Parathyroid adenoma (tissue), 2 donors: Measurements from ENCODE around the gene MS4A1.

Source experiments
- H2AFZ ChIP-seq: fragments of 300-600 bp; sonication (generic); one replicate; pipeline ENCODE4 v1.7.0; 2017; ENCODE audit warnings: antibody characterized with exemption, mild to moderate bottlenecking
- H3K27ac ChIP-seq: fragments of 300-600 bp; sonication (generic); one replicate; pipeline ENCODE4 v1.7.0; 2017
- H3K27me3 ChIP-seq: fragments of 300-600 bp; sonication (generic); one replicate; pipeline ENCODE4 v1.7.0; 2017; ENCODE audit warnings: low read length; ENCODE audit not compliant: control insufficient read depth, insufficient read depth
- H3K36me3 ChIP-seq: fragments of 300-600 bp; sonication (generic); one replicate; pipeline ENCODE4 v1.7.0; 2017; ENCODE audit warnings: low read length; ENCODE audit not compliant: control insufficient read depth, insufficient read depth
- H3K4me1 ChIP-seq: fragments of 300-600 bp; sonication (generic); one replicate; pipeline ENCODE4 v1.7.0; 2017; ENCODE audit warnings: control low read depth
- H3K4me2 ChIP-seq: fragments of 300-600 bp; sonication (generic); one replicate; pipeline ENCODE4 v1.7.0; 2017; ENCODE audit warnings: low read length
- H3K4me3 ChIP-seq: fragments of 300-600 bp; sonication (generic); one replicate; pipeline ENCODE4 v1.7.0; 2017; ENCODE audit warnings: low read depth, low read length
- H3K79me2 ChIP-seq: fragments of 300-600 bp; sonication (generic); one replicate; pipeline ENCODE4 v1.7.0; 2017; ENCODE audit warnings: control low read depth
- H3K9ac ChIP-seq: fragments of 300-600 bp; sonication (generic); one replicate; pipeline ENCODE4 v1.7.0; 2017; ENCODE audit warnings: mild to moderate bottlenecking
- H3K9me3 ChIP-seq: fragments of 300-600 bp; sonication (generic); one replicate; pipeline ENCODE4 v1.7.0; 2017; ENCODE audit warnings: low read length; ENCODE audit not compliant: control insufficient read depth
- TF ChIP-seq, protein P1 (sequence below): fragments of 300-600 bp; sonication (generic); IDR thresholded peaks from one replicate; pipeline ENCODE4 v1.7.0; 2017; ENCODE audit warnings: antibody characterized with exemption, mild to moderate bottlenecking
- donor health status: primary hyperparathyroidism.

Gene MS4A1

DNA sequence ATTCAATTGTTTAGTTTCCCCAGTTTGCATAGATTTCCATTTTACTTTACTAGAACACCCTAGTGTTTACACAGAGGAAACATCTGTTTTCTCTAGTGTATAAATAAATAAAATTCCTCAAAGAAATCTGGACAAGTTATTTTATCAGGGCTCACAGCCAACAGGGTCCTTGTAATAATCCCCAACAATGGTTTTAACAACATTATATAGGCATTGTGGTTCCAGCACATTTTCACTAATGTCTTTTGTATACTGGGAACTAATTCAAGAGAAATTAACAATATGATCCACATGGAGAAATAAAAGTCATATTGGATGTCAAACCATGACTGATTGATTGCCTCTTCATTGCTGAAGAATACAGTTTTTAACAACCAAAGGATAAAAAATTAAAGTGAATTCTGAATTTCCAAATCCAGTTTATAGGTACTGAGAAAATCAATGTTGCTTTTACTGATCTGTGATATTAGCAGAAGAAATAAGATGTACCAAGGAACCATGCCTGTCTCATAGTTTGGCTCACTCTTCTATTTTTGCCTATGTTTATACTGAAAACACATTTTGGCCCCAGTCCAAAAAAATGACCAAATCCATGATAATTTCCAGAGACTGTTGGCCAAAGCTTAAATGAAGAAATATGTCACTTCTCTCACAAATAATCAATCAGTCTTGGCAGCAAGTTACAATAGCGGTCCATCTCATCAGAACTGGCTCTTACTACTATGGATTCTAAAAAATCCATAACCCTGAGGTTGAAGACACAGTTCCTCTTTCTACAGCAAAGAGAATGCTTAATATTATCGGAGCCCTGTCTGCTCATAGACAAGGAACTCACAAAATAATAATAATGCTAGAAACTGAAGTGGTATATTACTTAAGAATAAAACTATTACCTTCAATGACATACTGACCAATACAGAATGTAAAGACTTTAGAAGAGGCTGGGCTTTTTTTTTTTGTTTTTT is 58.1 kb downstream of the MS4A1 start:
- no peaks in the 10 kb centered on the region for H3K79me2 ChIP-seq
- H3K4me2 ChIP-seq = no peak overlapping the region
- no peaks in the 10 kb centered on the region for H3K9me3 ChIP-seq
- no peak overlapping the region for H3K9ac ChIP-seq
- no peak overlapping the region for H3K4me3 ChIP-seq
- TF ChIP-seq, protein P1, sequence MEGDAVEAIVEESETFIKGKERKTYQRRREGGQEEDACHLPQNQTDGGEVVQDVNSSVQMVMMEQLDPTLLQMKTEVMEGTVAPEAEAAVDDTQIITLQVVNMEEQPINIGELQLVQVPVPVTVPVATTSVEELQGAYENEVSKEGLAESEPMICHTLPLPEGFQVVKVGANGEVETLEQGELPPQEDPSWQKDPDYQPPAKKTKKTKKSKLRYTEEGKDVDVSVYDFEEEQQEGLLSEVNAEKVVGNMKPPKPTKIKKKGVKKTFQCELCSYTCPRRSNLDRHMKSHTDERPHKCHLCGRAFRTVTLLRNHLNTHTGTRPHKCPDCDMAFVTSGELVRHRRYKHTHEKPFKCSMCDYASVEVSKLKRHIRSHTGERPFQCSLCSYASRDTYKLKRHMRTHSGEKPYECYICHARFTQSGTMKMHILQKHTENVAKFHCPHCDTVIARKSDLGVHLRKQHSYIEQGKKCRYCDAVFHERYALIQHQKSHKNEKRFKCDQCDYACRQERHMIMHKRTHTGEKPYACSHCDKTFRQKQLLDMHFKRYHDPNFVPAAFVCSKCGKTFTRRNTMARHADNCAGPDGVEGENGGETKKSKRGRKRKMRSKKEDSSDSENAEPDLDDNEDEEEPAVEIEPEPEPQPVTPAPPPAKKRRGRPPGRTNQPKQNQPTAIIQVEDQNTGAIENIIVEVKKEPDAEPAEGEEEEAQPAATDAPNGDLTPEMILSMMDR = no peak
- no peak overlapping the region for H3K27ac ChIP-seq
- H3K27me3 ChIP-seq = no peaks in the 10 kb centered on the region
- no peaks in the 10 kb centered on the region for H3K36me3 ChIP-seq
- H2AFZ ChIP-seq = no peak overlapping the region
- no peaks in the 10 kb centered on the region for H3K4me1 ChIP-seq

DNA sequence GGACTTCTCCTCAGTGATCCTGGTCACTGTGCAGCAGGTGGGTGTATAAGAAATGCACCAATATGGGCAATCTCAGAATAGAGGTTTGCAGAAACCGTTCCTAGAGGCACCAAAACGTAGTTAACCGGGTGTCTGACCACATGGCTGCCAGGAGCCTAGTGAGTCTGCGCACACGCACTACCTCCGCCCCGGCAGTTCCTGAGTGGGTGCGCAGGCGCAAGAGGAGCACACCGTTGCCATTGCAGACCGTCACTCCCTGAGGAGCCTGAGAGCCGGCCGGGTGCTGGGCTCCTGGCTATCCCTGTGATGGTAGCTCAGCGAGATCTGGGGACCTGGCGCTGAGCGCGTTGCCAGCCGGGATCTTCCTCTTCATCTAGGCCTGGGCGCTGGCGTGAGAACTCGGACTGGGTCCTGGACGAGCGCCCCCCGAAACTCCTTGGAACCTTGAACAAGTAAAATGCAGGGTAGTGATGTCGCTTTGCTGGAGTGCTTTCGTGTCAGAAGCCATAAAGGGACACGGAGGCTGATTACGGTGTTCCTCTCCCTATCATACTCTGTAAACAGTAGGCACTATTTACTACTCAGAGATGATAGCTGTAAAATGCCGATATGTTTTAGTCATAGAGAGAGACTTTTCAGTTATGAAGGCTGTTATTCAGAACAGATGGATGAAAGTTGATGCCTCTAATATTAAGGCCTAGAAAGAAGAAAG is 59.7 kb downstream of the MS4A1 start, which contains the start of gene MS4A13:
Gene MS4A13 (plus strand): TSS at position 249 of the 712 bp plus-strand sequence. CDS start 2,692 bp downstream, outside the sequence.
- no peak within 1 kb of the TSS for H3K9ac ChIP-seq
- H3K79me2 ChIP-seq = no peaks in the 10 kb centered on the region
- no peak within 1 kb of the TSS for H3K27ac ChIP-seq
- H3K27me3 ChIP-seq = no peaks in the 10 kb centered on the region
- H3K4me2 ChIP-seq = no peak within 1 kb of the TSS
- no peaks in the 10 kb centered on the region for H3K9me3 ChIP-seq
- H2AFZ ChIP-seq = no peak within 1 kb of the TSS
- no peaks in the 10 kb centered on the region for H3K4me1 ChIP-seq
- TF ChIP-seq, protein P1 = no peak
- H3K36me3 ChIP-seq = no peaks in the 10 kb centered on the region
- no peak within 1 kb of the TSS for H3K4me3 ChIP-seq
